Osteocyte (in vitro differentiated cells): ENCODE results near the gene DNAJC3. TPM values are rescaled to one million over a fixed set of nuclear protein-coding genes. Genes with fewer than 3 reads are reported as not detected.
"Not testable (repeated sequence)": the region's sequence is repeated elsewhere in the genome, so short reads cannot be mapped to it uniquely, and the experiment has no call there.

ENCODE experiments used
- DNase-seq: peaks from one replicate; pipeline ENCODE4 v3.0.0; 2021; ENCODE audit warnings: mixed read lengths; ENCODE audit not compliant: unreplicated experiment; ENCODE audit errors: extremely low spot score
- H3K27ac Mint-ChIP-seq: one replicate; pipeline ENCODE4 v1.8.0; 2021; ENCODE audit warnings: mild to moderate bottlenecking, mixed read lengths; ENCODE audit not compliant: unreplicated experiment
- H3K27me3 Mint-ChIP-seq: one replicate; pipeline ENCODE4 v1.8.0; 2021; ENCODE audit warnings: mixed read lengths; ENCODE audit not compliant: unreplicated experiment
- H3K36me3 Mint-ChIP-seq: one replicate; pipeline ENCODE4 v1.8.0; 2021; ENCODE audit warnings: mixed read lengths; ENCODE audit not compliant: unreplicated experiment
- H3K4me1 Mint-ChIP-seq: one replicate; pipeline ENCODE4 v1.8.0; 2021; ENCODE audit warnings: mixed read lengths; ENCODE audit not compliant: unreplicated experiment
- H3K4me3 Mint-ChIP-seq: one replicate; pipeline ENCODE4 v1.8.0; 2021; ENCODE audit warnings: mild to moderate bottlenecking, moderate library complexity, mixed read lengths; ENCODE audit not compliant: unreplicated experiment
- H3K9me3 Mint-ChIP-seq: one replicate; pipeline ENCODE4 v1.8.0; 2021; ENCODE audit warnings: mixed read lengths; ENCODE audit not compliant: unreplicated experiment
- total RNA-seq: library from RNA; stranded (reverse); gene quantifications from 2 replicates; pipeline ENCODE4 v1.2.1, GENCODE V29; 2021
- TF ChIP-seq, protein P1 (sequence below): fragments of 200-600 bp; sonication (generic); IDR thresholded peaks from 2 replicates; pipeline ENCODE4 v1.5.0; 2021; ENCODE audit warnings: antibody characterized with exemption, mild to moderate bottlenecking, moderate library complexity

The DNAJC3 gene
- total RNA-seq, 1 donor from 2014 or later = 45.9 TPM

DNA sequence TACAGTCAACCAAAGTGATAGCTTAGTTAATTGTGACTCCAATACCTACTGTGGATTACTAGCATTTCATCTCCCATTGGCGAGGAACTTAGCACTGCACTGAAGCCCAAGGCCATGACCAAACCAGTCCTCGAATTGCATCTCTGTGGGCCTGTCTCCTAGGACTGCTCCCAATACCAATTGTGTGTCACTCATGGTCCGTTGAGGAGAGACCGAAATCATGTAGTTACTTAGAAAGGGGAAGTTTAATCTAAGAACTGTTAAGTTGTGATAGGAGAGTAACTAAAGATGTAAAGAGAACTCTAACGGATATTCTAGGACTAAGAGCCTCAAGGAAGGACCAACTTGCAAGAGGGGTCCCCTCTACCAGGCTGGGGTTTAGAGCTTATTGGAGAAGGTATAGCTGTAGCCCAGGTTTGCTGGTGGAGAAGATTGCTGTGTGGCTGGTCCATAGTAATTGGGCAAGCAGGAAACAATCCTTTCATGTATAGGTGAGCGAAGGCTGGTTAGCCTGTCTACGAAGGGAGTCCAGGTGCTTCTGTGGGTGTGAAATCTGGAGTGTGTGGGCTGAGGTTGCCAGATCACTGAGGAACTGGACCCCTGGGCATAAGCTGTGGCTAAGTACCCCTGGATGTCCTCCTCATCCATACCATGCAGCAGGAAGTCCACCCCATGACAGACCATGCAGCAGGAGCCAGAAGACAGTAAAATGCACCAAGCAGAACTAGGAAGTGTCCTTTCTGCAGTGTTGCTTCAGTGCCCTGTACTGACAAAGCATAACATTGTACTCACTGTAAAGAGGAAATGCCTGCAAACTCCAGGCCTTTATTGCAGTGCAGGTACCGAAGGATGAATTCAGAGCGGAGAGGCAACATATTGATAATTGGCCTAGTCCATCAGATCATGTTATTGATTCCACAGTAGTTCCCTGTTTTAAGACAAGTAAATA is 30.8 kb downstream of the DNAJC3 start:
- Mint-ChIP-seq H3K36me3 (peaks cover 25% of the 10 kb centered on the region), H3K27ac (no peak overlapping the region), H3K27me3 (no peaks in the 10 kb centered on the region), H3K9me3 (no peaks in the 10 kb centered on the region), H3K4me1 (peaks cover 6% of the 10 kb centered on the region), H3K4me3 (no peak overlapping the region)
- TF ChIP-seq, protein P1, sequence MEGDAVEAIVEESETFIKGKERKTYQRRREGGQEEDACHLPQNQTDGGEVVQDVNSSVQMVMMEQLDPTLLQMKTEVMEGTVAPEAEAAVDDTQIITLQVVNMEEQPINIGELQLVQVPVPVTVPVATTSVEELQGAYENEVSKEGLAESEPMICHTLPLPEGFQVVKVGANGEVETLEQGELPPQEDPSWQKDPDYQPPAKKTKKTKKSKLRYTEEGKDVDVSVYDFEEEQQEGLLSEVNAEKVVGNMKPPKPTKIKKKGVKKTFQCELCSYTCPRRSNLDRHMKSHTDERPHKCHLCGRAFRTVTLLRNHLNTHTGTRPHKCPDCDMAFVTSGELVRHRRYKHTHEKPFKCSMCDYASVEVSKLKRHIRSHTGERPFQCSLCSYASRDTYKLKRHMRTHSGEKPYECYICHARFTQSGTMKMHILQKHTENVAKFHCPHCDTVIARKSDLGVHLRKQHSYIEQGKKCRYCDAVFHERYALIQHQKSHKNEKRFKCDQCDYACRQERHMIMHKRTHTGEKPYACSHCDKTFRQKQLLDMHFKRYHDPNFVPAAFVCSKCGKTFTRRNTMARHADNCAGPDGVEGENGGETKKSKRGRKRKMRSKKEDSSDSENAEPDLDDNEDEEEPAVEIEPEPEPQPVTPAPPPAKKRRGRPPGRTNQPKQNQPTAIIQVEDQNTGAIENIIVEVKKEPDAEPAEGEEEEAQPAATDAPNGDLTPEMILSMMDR = no peak
- DNase-seq = no peak

- Mint-ChIP-seq H3K36me3 (peaks cover 31% of the 10 kb centered on the region), H3K27me3 (no peaks in the 10 kb centered on the region), H3K27ac (no peak overlapping the region), H3K9me3 (no peaks in the 10 kb centered on the region), H3K4me1 (peaks cover 6% of the 10 kb centered on the region), H3K4me3 (no peak overlapping the region)
- TF ChIP-seq, protein P1 = no peak
- DNase-seq = no peak
Measured at GRCh38 chr13:95708391-95708774, 31.4 kb downstream of the DNAJC3 start.

DNA sequence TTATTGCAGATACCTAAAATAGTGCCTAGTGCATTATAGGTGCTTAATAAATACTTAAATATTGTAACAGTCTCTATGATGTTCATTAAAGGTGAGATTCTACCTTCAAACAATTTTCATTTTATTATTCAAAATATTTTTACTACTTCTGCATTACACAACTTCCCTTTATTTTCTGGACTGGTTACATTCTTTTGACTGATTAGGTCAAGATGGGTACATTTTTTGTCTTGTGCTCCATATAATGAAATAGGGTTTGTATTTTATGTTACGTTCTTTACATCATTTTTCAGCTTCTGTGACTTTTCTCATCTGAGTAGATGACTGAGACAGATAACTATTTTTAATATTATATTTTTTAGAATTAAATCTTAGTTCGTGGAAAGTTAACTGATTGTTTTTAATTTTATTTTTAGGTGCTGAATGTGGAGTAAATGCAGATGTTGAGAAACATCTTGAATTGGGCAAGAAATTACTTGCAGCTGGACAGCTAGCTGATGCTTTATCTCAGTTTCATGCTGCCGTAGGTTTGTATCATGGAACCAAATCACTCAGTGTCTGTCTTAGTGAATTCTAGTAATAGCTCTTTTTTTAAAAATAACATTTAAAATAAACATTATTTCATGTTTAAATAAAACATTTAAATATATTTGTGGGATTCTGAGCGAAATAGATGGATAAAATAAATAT is 32.0 kb downstream of the DNAJC3 start:
- DNase-seq = no peak
- H3K4me3 Mint-ChIP-seq = no peak overlapping the region
- H3K9me3 Mint-ChIP-seq = no peaks in the 10 kb centered on the region
- H3K4me1 Mint-ChIP-seq = peaks cover 6% of the 10 kb centered on the region
- no peaks in the 10 kb centered on the region for H3K27me3 Mint-ChIP-seq
- TF ChIP-seq, protein P1 = no peak
- peaks cover 33% of the 10 kb centered on the region for H3K36me3 Mint-ChIP-seq
- H3K27ac Mint-ChIP-seq = no peak overlapping the region

GRCh38 chr13:95710313-95710712 is 33.4 kb downstream of the DNAJC3 start:
- H3K27ac Mint-ChIP-seq = no peak overlapping the region
- peaks cover 6% of the 10 kb centered on the region for H3K4me1 Mint-ChIP-seq
- TF ChIP-seq, protein P1 = no peak
- no peaks in the 10 kb centered on the region for H3K9me3 Mint-ChIP-seq
- no peak for DNase-seq
- H3K27me3 Mint-ChIP-seq = no peaks in the 10 kb centered on the region
- H3K4me3 Mint-ChIP-seq = no peak overlapping the region
- H3K36me3 Mint-ChIP-seq = peaks cover 33% of the 10 kb centered on the region

DNA sequence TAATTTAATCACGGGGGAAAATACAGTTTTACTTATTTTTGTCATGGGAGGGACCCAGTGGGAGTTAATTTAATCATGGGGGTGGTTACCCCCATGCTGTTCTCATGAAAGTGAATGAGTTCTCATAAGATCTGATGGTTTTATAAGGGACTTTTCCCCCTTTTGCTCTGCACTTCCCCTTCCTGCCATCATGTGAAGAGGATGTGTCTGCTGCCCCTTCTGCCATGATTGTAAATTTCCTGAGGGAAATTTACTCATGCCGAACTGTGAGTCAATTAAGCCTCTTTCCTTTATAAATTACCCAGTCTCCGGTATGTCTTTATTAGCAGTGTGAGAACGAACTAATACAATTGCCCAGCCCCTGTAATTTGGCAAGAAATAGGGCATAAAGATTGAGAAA is 35.9 kb downstream of the DNAJC3 start:
- H3K27me3 Mint-ChIP-seq, H3K27ac Mint-ChIP-seq, H3K4me1 Mint-ChIP-seq, H3K9me3 Mint-ChIP-seq, DNase-seq, H3K4me3 Mint-ChIP-seq: not testable (repeated sequence)
- H3K36me3 Mint-ChIP-seq = peaks cover 44% of the 10 kb centered on the region
